ENCODE results near the gene SLC22A7.

The SLC22A7 gene

DNA sequence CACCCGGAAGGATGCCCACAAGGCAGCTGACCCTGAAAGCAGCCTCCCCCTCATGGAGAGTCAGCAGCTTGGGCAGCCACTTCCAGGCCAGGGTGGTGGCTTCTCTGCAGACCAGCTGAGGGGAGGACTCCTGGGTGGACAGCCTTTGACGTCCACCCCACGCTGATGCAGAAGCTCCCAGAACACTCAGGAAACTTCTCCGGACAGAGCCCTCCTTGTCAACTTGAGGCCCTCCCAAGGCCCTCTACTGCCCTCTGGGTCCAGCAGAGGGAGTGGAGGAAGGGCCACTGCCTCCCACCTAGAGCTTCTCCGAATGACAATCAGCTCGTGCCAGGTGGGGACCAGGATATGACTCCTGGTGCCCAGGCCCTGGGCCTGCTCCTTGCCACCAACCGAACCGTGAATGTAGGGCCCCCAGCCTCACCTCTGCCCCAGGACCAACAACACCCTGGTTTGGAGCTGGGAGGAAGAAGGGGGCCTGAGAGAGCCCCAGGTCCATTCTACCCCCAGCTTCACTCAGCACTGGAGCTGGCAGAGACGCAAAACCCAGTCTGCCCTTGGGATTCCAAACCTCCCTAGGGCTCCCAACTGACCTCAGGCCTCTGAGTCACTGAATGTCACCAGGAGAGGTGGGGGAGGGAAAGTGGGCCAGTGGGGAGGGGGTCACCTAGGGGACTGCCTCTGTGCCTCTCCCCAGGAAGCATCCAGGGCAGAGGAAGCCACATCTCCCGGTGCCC lies 10.9 kb upstream of the SLC22A7 start:
- TF ChIP-seq, protein P1, sequence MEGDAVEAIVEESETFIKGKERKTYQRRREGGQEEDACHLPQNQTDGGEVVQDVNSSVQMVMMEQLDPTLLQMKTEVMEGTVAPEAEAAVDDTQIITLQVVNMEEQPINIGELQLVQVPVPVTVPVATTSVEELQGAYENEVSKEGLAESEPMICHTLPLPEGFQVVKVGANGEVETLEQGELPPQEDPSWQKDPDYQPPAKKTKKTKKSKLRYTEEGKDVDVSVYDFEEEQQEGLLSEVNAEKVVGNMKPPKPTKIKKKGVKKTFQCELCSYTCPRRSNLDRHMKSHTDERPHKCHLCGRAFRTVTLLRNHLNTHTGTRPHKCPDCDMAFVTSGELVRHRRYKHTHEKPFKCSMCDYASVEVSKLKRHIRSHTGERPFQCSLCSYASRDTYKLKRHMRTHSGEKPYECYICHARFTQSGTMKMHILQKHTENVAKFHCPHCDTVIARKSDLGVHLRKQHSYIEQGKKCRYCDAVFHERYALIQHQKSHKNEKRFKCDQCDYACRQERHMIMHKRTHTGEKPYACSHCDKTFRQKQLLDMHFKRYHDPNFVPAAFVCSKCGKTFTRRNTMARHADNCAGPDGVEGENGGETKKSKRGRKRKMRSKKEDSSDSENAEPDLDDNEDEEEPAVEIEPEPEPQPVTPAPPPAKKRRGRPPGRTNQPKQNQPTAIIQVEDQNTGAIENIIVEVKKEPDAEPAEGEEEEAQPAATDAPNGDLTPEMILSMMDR (IDR thresholded peaks at IDR 0.05; ENCODE audit: insufficient read depth, low read length, poor library complexity, severe bottlenecking) = no peak
- Histone ChIP-seq H3K27me3 (replicated peaks; ENCODE audit: control insufficient read depth, insufficient read depth, low read length) (no peaks in the 10 kb centered on the region; the same call in 1 of the 2 replicates), H3K4me3 (replicated peaks; ENCODE audit: low read depth, low read length) (no peak overlapping the region), H3K36me3 (ENCODE audit: control insufficient read depth, insufficient read depth, low read length) (no peaks in the 10 kb centered on the region)
- no peak for DNase-seq (ENCODE audit: extremely low read depth, insufficient read length)

DNA sequence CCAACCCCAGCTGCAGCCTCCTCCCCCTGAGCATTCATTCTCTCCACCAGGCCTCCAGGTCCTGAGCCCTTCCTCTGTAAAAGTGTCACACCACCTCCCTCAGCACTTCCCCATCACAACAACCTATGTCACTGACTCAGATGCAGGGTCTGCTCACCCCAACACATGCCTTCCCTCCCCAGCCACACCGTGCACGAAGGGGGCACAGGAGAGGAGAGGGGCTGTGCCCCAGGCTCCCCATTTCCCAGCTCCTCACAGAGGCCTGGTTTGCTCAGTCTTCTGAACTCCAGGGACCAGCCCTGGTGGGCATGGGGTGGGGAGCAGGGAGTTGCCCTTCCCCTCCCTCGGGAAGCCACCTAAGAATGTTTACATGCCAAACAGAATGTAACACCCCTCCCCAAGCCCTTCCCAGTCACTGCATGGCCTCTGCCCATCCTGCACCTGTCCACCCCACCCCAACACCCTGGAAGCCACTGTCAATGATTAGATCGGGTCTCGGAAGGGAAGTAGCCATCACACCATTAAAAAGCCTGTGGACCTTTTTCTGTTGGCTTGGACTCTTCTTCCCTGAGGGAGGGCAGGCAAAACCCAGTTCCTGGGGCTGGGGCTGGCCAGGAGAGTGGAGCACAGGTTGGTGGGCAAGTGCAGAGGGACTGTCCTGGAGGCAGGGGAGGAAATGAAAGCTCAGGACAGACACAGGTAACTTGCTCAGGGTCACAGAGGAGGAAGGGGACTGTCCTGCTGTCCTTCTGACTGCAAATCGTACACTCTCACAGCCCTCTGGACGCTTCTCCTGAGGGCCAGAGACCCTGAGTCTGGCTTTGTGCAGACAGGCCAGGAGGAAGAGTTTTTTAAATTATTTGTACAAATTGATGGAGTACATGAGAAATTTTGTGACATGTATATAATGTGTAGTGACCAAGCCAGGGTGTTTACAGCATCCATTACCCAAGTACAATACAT lies 10.1 kb upstream of the SLC22A7 start:
- DNase-seq (ENCODE audit: extremely low read depth, insufficient read length) = no peak
- H3K27me3 ChIP-seq (replicated peaks; ENCODE audit: control insufficient read depth, insufficient read depth, low read length) = no peaks in the 10 kb centered on the region; the same call in 1 of the 2 replicates
- no peaks in the 10 kb centered on the region for H3K36me3 ChIP-seq (ENCODE audit: control insufficient read depth, insufficient read depth, low read length)
- TF ChIP-seq, protein P1 (IDR thresholded peaks at IDR 0.05; ENCODE audit: insufficient read depth, low read length, poor library complexity, severe bottlenecking) = no peak
- no peak overlapping the region for H3K4me3 ChIP-seq (replicated peaks; ENCODE audit: low read depth, low read length)

DNA sequence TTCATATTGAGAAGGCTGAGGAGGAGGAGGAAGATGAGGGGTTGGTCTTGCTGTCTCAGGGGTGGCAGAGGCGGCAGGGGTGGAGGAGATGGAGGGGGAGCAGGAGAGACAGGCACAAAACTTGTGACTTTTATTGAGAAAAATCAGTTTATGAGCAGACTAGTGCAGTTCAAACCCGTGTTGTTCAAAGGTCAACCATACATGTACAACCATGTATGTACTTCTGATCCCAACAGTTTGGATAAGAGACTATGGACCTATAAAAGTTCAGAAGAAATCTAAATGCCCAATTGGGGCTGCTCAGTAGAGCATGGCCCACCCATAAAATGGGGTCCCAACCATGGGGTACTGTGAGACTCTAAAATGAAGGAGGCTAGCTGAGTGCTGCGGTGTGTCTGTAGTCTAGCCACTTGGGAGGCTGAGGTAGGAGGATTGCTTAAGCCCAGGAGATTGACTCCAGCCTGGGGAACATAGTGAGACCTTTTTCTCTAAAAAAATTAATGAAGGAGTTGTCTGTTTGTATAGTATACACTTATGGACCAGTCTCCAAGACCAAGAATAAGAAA lies 7.6 kb upstream of the SLC22A7 start:
- Histone ChIP-seq H3K4me3 (replicated peaks; ENCODE audit: low read depth, low read length) (no peak overlapping the region), H3K36me3 (ENCODE audit: control insufficient read depth, insufficient read depth, low read length) (no peaks in the 10 kb centered on the region), H3K27me3 (replicated peaks; ENCODE audit: control insufficient read depth, insufficient read depth, low read length) (no peaks in the 10 kb centered on the region; the same call in 1 of the 2 replicates)
- TF ChIP-seq, protein P1 (IDR thresholded peaks at IDR 0.05; ENCODE audit: insufficient read depth, low read length, poor library complexity, severe bottlenecking) = no peak
- no peak for DNase-seq (ENCODE audit: extremely low read depth, insufficient read length)

DNA sequence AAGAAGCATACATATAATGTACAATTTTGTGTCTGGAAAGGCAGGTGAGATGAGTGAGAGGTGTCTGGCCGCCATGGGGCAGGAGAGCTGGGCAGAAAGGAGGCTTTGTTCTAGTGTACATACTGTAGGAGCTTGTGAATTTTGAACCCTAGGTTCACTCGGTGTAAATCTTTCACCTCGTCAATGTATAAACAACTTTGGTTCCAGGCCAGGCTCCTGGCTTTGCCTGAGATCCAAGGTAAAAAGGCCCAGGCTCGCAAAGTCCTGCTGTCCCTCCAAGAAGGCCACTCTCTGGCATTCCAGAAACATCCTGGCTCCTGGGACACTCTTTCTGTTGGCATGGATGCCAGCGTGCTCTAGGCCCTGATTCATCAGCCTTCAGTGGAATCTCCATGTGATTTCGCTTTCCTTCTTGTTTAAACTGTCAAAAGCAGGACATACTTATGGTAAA lies 7.1 kb upstream of the SLC22A7 start:
- H3K27me3 ChIP-seq (replicated peaks; ENCODE audit: control insufficient read depth, insufficient read depth, low read length) = no peaks in the 10 kb centered on the region; the same call in 1 of the 2 replicates
- TF ChIP-seq, protein P1 (IDR thresholded peaks at IDR 0.05; ENCODE audit: insufficient read depth, low read length, poor library complexity, severe bottlenecking) = no peak
- H3K4me3 ChIP-seq (replicated peaks; ENCODE audit: low read depth, low read length) = no peak overlapping the region
- H3K36me3 ChIP-seq (ENCODE audit: control insufficient read depth, insufficient read depth, low read length) = no peaks in the 10 kb centered on the region
- DNase-seq (ENCODE audit: extremely low read depth, insufficient read length) = no peak

DNA sequence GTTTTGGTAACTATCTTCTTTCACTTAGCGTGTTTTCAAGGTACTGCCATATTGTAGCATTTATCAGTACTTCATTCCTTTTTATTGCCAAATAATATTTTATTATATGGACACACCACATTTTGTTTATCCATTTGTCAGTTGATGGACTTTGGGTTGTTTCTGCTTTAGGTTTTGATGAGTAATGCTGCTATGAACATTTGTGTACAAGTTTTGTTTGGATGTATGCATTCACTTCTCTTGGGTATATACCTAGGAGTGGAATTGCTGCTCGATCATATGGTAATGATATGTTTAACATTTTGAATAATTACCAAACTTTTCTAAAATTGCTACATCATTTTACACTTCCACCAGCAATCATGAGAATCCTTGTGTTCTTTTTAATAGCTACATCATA lies 6.4 kb upstream of the SLC22A7 start:
- no peak overlapping the region for H3K4me3 ChIP-seq (replicated peaks; ENCODE audit: low read depth, low read length)
- TF ChIP-seq, protein P1 (IDR thresholded peaks at IDR 0.05; ENCODE audit: insufficient read depth, low read length, poor library complexity, severe bottlenecking) = no peak
- no peaks in the 10 kb centered on the region; the same call in 1 of the 2 replicates for H3K27me3 ChIP-seq (replicated peaks; ENCODE audit: control insufficient read depth, insufficient read depth, low read length)
- no peaks in the 10 kb centered on the region for H3K36me3 ChIP-seq (ENCODE audit: control insufficient read depth, insufficient read depth, low read length)
- DNase-seq (ENCODE audit: extremely low read depth, insufficient read length) = no peak
